ENCODE measurements around the gene TNFRSF14.

The TNFRSF14 gene

GRCh38 chr1:2586154-2587070 is 30.2 kb downstream of the TNFRSF14 start, which contains the start of gene PRXL2B:
Gene PRXL2B (plus strand): TSS chr1:2586777. CDS start chr1:2586886, 109 bp downstream.
- in situ Hi-C loops (cut with MboI; ENCODE audit: low sequenced_read_pairs), result loop anchor here (25.0 kb wide), 1 partner anchor 399 kb away; the partner anchor contains the start of gene FAAP20

DNA sequence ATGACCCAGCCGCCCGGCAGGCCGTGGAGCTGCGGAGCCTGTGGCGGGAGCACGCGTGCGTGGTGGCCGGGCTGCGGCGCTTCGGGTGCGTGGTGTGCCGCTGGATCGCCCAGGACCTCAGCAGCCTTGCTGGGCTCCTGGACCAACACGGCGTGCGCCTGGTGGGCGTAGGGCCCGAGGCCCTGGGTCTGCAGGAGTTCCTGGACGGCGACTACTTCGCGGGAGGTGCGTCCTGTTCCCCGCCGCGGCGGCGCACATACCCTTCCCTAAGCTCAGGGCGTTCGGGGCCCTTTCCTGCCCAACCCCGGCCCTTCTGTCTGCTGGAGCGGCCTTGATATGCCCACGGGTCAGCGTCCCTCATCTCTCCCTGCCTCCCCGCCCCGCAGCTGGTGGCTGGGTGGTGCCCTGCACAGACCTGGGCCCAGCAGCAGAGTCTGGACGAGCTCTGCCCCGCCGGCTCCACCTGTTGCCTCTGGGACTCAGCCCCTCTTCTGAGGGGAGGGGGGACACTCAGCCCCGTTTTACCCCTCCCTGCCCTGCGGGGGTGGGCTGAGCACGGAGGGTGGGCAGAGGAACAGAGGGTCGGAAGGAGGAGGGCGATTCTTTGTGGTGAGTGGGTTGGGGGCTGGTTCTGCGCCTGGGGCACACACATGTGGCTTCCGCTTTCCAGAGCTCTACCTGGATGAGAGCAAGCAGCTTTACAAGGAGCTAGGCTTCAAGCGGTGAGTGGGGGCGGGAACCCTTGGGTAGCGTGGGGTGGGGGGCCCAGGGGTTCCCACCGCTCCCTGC is 31.1 kb downstream of the TNFRSF14 start:
- in situ Hi-C loops (cut with MboI; ENCODE audit: low sequenced_read_pairs), result loop anchor here (25.0 kb wide), 1 partner anchor 400 kb away; the partner anchor contains the start of gene FAAP20

GRCh38 chr1:2587860-2588571 is 31.8 kb downstream of the TNFRSF14 start:
- in situ Hi-C loops (cut with MboI; ENCODE audit: low sequenced_read_pairs), result loop anchor here (25.0 kb wide), 1 partner anchor 401 kb away; the partner anchor contains the start of gene FAAP20

- in situ Hi-C loops (cut with MboI; ENCODE audit: low sequenced_read_pairs), result loop anchor here (25.0 kb wide), 1 partner anchor 402 kb away; the partner anchor contains the start of gene FAAP20
Measured at GRCh38 chr1:2588661-2589430, 32.7 kb downstream of the TNFRSF14 start.

- in situ Hi-C loops (cut with MboI; ENCODE audit: low sequenced_read_pairs), result loop anchor here (25.0 kb wide), 1 partner anchor 402 kb away; the partner anchor contains the start of gene FAAP20
Measured at GRCh38 chr1:2589431-2590232, 33.5 kb downstream of the TNFRSF14 start.

DNA sequence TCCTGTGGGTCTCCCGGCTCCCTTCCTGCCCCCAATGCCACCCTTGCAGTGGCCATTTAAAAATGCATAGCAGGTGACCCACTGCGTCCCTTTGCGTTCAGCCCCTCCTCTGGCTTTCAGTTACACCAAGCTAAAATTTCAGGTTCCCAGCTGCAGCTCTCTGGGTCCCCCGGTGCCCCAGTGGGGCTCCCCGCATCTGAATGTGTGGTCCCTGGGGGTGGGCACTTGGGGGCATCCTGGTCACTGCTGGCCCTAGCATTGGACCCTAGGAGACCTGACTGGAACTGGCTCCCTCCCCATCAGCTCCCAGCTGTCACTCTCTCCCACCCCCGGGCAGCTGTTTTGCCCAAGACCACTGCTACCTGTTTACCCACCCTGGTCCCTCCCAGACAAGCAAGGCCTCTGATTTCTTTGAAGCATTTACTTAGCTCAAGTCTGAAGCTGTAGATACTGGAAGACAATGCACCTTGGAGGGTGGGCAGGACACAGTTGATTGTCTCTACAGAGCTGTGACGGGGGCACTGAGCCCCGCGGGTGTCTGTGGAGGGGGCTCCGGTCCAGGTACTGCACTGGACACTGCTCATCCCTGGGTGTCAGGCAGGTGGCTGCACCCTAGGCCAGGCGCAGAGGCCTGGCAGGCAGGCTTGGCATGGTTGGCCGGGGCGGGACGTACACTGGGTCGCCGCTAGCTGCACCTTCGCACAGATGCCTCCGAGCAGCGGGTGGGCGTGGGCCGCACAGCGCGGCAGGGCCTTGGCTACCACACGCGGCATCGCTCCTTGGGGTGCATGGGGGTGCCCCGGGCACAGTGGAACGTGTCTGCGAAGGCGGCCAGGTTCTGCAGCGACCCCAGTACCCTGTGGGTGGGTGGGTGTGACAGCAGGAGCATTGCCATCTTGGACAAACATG is 34.3 kb downstream of the TNFRSF14 start:
- in situ Hi-C loops (cut with MboI; ENCODE audit: low sequenced_read_pairs), result loop anchor here (25.0 kb wide), 1 partner anchor 403 kb away; the partner anchor contains the start of gene FAAP20

DNA sequence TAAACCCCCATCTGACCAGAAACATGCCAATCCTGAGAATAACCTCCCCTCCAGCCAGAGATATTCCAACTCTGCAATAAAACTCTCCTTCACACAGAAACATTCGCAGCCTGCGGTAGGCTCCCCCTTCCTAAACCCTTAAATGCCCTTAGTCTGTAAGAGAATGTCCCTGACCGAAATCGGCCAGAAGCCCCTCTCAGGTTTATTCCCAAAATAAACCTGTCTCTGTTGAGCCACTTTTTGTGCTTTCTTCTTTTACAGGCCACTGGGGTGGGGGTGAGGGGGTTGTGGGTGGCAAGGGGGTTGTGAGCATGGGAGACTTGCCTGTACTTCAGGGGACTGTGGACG is 35.0 kb downstream of the TNFRSF14 start:
- in situ Hi-C loops (cut with MboI; ENCODE audit: low sequenced_read_pairs), result loop anchor here (25.0 kb wide), 1 partner anchor 404 kb away; the partner anchor contains the start of gene FAAP20

DNA sequence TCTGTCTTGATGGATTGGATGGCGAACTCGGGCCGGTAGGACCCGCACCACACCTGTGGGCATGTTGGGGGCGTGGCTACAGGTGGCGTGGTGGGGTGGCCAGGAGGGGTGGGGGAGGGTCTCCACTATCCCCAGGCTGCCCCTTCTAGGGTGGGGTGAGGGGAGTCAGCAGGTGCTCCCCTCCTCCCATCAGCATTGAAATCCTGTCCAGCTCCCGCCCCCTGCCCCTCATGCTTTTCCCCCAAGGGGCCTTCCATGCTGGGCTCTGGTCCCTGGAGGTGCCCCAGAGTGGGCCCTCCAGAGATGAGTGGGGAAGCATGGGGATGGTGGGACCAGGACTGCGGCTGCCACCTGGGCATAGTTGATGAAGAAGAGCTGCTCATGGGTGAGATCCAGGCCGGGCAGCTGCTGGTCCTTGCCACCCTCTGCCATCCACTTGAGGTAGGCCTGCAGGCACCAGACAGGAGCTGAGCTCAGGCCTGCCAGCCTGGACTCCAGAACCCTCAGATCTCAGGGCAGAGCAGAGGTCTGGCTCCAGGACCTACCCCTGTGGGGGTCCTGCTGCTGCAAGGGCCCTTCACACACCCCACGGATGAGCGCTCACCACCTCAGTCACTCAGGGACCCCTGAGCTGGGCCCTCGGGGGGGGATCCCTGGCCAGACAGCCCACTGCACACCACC is 35.5 kb downstream of the TNFRSF14 start:
- in situ Hi-C loops (cut with MboI; ENCODE audit: low sequenced_read_pairs), result loop anchor here (25.0 kb wide), 1 partner anchor 404 kb away; the partner anchor contains the start of gene FAAP20

DNA sequence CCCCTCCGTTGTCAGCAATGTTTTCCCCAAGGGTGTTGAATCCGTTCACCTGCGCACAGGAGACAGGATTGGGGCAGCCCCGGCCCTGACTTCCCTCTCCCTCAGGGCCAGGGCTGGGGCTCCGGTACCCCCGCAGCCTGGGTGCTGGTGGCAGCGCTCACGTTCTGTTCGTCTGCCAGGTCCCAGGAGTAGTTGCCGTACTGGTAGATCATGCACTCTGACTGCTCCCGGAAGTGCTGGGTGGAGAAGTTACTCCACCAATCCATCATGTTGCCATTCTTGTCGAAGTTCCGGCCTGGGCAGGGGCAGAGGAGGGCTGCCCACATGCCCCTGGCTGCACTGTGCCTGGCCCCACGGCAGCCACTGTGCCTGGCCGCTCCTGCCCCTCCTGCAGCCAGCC is 36.5 kb downstream of the TNFRSF14 start:
- in situ Hi-C loops (cut with MboI; ENCODE audit: low sequenced_read_pairs), result loop anchor here (25.0 kb wide), 1 partner anchor 405 kb away; the partner anchor contains the start of gene FAAP20

- in situ Hi-C loops (cut with MboI; ENCODE audit: low sequenced_read_pairs), result loop anchor here (25.0 kb wide), 1 partner anchor 406 kb away; the partner anchor contains the start of gene FAAP20
Measured at GRCh38 chr1:2593251-2593878, 37.2 kb downstream of the TNFRSF14 start.

DNA sequence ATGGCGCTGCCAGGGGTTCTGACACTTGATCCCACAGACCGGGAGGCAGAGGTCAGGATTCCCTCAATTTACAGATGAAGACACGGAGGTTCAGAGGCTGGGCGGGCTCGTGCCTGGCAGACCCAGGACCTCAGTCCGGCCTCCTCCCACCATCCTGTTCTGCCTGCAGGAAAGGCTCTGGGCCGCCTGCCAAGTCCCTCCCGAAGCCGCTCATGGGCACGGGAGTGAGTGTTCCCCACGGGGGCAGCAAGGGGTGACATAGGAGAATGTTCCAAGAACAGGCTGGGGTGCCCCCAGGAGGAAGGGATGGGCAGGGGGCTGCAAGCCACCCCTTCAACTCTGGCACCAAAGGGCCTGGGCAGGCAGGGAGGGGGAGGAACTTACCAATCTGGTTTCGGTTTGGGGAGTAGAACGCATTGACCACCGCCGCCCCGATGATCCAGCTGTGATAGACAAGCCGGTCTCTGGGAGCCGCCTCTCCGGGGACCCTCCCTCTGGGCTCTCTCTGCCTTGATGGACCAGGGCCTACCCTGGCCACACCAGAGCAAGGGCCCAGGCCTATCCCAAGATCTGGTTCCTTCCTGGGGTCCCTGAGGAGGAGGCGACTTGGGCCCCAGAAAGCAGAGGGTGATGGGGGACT is 38.0 kb downstream of the TNFRSF14 start:
- in situ Hi-C loops (cut with MboI; ENCODE audit: low sequenced_read_pairs), result loop anchor here (25.0 kb wide), 1 partner anchor 407 kb away; the partner anchor contains the start of gene FAAP20

DNA sequence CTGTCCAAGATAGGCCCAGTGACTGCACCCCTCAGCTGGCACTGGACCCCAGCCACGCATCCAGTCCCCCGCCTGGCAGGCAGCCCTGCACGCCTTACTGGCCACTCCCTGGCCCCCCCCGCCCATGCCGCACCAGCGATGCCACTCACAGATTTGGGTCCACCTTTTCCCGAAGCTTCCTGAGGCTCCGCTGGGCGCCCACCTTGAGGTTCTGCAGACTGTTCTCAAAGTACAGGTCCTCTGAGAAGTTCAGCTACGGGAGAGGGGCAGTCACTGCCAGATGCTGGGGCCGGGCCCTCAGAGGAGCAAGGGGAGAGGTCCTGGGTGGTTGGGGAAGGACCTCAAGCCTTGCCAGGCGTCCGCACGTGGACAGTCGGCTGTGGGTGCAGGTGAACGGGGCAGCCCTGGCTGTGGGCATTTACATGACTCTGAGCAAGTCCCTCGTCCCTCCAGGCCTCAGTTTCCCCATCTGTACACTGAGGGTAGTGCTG is 38.5 kb downstream of the TNFRSF14 start:
- in situ Hi-C loops (cut with MboI; ENCODE audit: low sequenced_read_pairs), result loop anchor here (25.0 kb wide), 1 partner anchor 407 kb away; the partner anchor contains the start of gene FAAP20

- in situ Hi-C loops (cut with MboI; ENCODE audit: low sequenced_read_pairs), result loop anchor here (25.0 kb wide), 1 partner anchor 408 kb away; the partner anchor contains the start of gene FAAP20
Measured at GRCh38 chr1:2595261-2595811, 39.2 kb downstream of the TNFRSF14 start.

GRCh38 chr1:2595812-2596529 is 39.8 kb downstream of the TNFRSF14 start:
- in situ Hi-C loops (cut with MboI; ENCODE audit: low sequenced_read_pairs), result loop anchor here (25.0 kb wide), 1 partner anchor 409 kb away; the partner anchor contains the start of gene FAAP20

Data from HL-60/S4 treated with retinoic acid at 250 ng/mL for 4 days and 3 days (cell line).